GDM1 (cell line): ENCODE measurements around the gene CAVIN2.
"Not testable (repeated sequence)": the region's sequence is repeated elsewhere in the genome, so short reads cannot be mapped to it uniquely, and the experiment has no call there.

Source experiments
- DNase-seq: peaks from one replicate; lab custom pipeline; 2025; lab: John Stamatoyannopoulos, UW

Gene CAVIN2

GRCh38 chr2:191800874-191801273, 46.0 kb downstream of the CAVIN2 start:
- no peak for DNase-seq

DNA sequence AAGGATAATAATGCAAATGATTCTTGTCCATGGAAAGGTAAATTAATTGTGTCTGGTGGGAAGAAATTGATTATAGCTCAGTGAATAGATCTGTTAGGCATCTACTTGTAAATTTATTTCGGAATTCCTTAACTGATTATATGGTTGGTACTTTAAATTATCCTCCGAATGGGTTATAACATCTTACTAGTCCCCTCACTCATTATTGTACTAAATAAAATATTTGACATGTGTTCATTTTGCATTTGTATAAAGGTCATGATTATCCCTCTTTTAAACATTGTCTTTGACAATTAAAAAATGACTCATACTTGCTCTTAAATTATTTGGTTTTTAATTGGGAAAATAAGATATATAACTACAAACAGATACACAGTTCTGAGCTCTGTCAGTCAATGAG, 47.4 kb downstream of the CAVIN2 start:
- no peak for DNase-seq

GRCh38 chr2:191797942-191798876, 48.7 kb downstream of the CAVIN2 start:
- no peak for DNase-seq

- DNase-seq, result no peak
Observed at GRCh38 chr2:191797500-191797899, 49.4 kb downstream of the CAVIN2 start.

DNA sequence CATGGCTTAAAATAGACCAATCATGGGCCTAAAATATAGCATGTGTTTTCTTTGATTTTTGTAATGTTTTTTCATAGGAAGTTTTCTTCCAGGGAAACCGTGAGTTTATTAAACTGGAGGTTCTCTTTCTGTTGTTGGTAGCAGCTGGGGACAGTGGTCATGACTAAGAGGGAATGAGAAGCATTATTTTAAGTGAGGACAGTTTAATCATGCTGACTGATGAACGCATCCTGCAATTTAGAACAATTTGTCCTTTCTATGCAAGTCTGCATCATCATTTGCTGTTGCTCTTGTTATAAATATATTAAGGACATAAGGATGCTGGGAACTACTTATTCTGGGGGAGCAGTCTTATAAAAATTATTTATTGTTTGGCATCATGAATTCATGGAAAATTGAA, 51.2 kb downstream of the CAVIN2 start:
- DNase-seq, result no peak

- no peak for DNase-seq
Observed at GRCh38 chr2:191791953-191792560, 54.8 kb downstream of the CAVIN2 start.

DNA sequence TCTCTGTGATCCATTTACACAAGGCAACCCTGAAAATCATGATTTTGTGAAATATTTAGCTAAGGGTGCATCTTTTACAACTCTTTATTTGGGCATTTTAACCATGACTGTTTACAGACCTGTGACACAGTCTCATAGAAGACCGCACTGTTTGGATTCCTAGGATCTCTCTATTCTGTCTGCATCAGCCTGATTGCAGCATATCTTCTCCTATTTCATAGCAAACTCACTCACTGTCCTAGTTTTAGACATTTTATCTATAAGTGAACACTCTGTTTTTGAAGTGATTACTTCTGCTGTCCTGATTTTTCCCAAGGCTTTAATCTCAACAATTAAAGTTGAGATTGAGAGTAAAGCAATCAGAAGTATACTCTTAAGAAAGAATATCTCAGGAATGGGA, 56.2 kb downstream of the CAVIN2 start:
- DNase-seq, result no peak

GRCh38 chr2:191789796-191790195, 57.1 kb downstream of the CAVIN2 start:
- no peak for DNase-seq

DNA sequence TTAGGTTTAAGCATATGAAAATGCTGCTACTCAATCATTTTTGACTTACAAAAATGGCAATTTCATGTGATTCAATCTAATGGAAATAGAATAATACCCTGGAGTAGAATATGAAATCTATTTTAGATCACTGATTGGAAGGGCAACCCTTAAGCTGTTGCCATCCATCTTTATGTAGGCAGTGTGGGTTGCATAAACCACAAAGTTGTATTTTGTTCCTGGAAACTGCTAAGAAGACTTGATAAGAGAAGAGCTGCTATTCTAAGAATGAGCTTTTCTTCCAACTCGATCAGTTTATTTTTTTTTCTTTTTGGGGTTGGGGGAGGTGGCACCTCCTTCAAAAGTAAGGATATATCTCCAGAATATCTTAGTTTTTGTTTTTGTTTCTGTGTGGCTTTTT, 60.2 kb downstream of the CAVIN2 start:
- DNase-seq, result no peak

DNA sequence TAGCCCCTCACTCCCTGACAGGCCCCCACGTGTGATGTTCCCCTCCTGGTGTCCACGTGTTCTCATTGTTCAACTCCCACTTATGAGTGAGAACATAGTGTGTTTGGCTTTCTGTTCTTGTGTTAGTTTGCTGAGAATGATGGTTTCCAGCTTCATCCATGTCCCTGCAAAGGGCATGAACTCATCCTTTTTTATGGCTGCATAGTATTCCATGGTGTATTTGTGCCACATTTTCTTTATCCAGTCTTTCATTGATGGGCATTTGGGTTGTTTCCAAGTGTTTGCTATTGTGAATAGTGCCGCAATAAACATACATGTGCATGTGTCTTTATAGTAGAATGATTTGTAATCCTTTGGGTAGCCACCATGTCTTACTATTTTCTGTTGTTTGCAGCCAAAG, 61.2 kb downstream of the CAVIN2 start:
- DNase-seq, result not testable (repeated sequence)
